HG02798 (cell line): ENCODE data around the gene ABHD5.

ENCODE experiments used
- ATAC-seq: cut with Tn5 transposase; IDR thresholded peaks from one replicate; pipeline ENCODE4 v1.9.1; 2021; ENCODE audit warnings: mild to moderate bottlenecking; ENCODE audit not compliant: unreplicated experiment, poor library complexity

The ABHD5 gene

DNA sequence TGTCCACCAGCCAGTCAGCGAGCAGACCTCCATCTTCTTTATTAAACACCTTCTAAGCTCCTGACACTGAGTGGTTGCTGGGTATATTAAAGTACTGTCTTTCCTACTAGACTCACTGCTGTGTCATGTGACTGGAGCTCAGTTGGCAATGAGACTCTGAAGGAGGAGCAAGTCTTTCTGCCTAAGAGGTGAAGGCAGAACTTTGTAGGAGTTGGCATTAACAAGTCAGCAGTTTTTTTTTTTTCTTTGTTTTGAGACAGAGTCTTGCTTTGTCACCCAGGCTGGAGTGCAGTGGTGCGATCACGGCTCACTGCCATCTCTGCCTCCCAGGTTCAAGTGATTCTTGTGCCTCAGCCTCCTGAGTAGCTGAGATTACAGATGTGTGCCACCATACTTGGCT lies 62.2 kb downstream of the ABHD5 start:
- ATAC-seq, result no peak

DNA sequence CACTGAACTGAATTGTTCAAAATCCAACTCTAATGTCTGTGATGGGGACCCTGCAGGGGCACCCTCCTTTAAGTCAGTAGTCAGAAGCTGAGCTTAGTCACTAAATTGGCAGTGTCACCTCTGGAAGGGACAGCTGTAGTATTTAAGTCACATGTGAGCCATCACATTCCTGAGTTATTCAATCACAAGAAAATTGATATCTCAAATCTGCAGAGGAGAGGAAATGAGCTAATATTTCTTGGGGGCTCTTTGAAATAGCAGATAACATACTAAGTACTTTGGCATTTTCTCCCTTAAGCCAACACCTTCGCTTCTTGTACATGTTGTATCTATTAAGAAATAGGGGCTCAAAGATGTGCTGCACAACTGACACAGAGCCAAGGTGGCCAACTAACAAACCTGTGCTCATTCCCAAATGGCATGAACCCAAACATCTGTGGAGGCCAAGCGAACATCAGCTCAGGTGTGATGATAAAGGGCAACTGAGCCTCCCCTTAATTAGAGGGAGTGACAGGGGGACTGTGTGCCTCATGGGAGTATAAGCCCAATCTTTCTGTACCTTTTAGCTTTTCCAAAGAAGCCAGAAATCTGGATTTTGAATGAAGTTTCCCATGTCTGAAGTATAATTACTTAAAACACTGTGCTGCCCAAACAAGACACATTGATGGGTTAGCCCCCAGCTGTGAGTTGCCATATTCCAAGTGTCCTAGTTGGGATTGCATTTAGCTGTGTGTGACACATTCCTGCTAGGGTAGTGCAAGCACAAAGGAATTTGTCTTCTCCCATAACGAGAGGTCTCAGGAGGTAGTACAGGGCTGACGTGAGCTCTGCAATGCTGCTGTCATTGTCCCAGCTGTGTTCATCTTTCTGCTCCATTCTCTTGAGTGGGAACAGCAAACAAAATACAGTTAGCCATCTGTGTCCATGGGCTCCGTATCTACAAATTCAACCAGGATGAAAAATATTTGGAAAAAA lies 63.3 kb downstream of the ABHD5 start:
- no peak for ATAC-seq

DNA sequence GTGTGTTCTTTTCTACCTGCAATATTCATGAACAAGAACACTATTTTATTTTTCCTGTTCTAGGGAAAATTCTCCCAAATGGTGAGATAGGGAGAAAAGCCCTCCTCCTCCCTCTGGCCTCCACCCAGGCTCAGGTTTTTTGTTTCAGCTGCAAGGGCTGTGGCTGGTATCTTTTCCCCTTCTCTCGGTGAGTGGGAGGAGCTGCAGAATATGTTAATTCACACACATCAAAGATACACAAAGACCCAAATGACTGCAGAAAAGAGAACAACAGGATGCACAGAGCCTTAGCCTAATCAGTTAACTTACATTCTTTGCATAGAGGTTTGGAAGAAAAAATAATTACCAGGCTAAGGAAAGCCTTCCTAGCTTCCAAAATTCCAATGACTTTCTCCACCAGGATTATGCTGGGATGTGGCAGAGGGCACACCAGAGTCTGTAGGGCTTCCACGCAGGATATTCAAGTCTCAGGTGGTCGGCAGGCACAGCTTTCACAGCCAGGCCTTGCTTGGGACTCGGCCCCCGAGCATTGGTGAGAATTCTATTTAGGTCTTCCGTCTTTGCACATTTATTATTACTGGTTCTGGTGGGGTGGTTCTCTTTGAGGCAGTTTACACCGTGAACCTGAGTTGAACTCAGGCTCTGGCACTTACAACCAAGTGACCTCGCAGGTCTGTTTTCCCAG lies 64.9 kb downstream of the ABHD5 start:
- ATAC-seq, result no peak

DNA sequence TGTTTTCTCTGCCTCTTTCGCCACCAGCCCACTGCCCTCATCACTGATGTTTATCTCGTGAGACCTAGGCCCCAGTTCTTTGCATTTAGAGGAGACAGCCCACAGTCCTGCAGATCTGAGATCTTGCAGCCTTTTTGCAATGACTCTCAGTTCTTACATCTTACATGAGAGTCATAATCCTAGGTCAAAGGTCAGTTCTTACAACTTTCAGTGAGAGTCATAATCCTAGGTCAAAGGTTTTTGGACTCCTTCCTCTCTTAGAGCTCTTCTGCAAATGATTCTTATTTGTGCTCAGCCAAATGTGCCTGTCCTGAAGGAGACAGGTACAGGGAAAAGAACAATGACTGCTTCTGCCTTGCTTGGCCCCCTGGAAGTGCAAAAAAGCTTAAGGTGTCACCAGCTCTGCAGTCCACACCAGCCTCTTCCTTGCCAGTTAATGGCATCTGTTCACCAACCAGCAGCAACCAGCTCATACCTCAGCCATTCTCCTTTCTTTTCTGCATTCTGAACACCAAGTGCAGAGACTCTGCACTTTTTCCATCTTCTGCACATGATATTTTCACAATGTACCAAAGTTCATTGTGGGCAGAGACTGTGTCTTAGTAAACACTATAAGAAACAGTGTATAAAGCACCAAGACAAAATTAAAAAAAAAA lies 67.1 kb downstream of the ABHD5 start:
- ATAC-seq, result no peak

DNA sequence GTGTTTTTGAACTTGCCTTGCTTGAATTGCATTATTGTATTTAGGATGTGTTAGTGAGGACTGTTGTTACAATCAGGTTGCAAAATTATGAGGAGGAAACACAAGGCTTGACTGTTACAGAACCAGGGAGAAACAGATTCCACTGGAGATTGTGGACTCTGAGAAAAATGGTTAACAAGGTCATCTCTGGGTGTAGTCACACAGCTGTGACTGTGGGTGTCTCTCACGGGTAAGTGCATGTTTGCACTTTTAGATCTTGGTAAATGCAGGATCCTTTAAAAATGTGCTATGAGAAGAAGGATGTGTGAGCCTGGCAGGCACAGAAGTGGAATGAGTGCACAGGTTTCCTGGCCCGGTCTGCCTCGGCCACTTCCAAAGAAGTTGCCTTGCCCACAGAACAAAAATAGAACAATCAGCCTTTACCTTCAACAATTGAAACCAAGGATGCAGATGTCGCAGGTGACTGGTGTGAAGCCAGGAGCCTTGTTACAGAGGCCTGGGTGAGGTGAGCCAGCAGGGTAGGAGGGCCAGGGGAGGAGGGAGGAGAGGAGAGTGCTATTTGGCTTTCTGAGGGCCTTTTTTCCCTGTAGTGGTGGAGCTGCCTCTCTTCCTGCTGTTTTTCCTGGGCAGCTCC lies 68.0 kb downstream of the ABHD5 start:
- no peak for ATAC-seq

DNA sequence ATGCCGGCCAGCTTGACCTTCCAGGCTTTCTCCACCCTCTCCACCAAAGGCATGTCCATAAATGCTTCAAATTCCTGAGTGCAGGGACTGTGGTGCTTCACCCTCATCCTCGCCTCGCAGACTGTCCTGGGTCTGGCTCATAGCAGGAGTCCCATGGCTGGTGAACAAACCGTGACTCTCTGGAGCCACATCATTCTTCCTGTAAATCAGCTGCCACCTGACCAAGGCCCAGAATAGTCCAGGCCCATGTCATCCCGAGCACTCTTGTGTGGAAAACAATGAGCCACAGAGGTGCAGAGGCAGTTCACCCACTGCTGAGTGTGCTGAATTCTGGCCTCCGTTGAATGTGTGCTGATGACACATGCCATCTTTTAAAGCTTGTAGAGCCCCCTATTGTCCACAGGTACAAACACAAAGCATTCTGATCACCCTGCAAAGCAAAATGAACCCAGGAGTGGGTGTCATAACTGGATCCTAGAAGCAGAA lies 68.6 kb downstream of the ABHD5 start:
- ATAC-seq, result no peak

DNA sequence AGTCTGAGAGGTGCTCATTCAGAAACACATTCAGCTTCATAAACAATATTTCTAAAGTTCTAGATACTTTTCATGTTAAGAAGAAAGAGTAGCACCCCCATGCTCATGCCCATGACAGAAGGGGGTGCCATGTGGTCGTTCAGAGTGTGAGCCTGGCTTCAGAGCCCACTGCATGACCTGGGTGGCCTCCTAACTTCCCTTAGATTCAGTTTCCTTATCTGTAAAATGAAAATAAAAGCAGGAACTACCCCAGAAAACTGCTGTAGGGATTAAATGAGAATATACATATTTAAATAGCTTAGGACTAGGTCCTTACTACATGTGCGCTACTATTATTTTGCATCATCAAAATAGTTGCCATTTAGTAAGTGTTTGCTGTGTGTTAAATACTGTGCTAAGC lies 69.2 kb downstream of the ABHD5 start:
- ATAC-seq, result no peak

DNA sequence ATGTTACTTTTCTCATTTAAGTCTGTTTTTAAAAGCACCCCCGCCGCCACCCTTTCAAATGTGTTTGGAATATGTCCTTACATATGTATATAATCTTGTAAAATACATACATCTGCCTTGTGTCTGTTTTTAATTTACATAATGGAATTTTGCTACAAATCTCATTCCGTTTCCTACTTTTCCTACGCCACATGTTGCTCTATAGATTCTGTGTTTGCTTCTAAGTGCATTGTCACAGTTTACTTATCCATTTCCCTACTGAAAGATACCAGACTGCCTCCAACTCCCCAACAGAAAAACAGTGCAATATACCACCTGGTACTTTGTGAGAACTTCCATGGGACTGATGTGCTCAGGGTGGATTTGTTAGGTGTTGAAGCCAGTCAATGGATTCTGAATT lies 70.2 kb downstream of the ABHD5 start:
- no peak for ATAC-seq

DNA sequence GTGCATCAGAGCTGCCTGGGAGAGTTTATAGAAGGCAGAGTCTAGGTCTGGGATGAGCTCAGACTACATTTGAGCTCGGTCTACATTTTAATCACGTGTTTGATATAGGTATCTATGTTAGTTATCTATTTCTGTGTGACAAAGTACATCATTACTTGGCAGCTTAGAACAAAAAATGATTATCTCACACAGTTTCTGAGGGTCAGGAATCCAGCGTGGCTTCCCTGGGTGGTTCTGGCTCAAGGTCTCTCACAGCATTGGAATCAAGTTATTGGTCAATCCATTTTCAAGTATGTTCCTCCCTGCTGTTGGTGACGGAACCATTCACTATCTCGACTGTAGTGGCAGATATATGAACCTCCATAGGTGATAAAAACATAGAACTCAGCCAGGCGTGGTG lies 71.7 kb downstream of the ABHD5 start:
- ATAC-seq, result no peak

DNA sequence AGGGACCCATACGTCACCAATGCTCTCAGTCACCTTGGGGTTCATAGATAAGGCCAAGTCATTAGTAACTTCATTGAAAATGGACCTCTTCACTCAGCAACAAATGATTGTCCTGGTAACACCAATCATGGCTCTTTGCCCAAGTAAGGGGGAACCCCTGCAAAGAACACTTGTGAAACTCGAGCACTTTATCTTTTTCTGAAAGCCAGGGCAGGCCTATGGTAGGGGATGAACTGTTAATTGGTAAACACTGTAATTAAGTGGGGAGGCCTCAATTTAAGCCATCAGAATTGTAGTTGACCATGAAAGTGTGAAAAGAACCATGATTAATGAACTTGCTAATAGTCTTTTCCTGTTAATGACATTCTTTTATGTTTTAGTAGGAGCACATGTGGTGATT lies 73.3 kb downstream of the ABHD5 start:
- ATAC-seq, result no peak

DNA sequence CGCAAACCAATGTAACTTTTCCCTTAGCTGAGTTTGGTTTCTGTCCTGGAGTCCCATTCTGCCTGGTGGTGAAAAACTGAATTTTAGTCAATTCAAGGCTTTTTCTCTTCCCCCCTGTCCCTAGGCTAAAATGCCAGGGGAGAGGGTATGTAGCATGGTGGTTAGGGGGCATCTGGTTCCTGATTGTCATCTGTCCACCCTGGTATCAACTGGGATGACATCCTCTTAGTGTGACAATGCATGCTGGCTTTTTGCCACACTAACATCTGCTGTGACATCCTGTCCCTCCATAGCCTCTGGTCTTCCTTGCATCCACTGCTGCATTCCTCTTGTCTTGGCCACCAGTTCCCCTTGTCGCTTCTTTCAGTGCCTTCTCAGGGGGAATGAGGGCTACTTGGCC lies 73.7 kb downstream of the ABHD5 start:
- no peak for ATAC-seq

DNA sequence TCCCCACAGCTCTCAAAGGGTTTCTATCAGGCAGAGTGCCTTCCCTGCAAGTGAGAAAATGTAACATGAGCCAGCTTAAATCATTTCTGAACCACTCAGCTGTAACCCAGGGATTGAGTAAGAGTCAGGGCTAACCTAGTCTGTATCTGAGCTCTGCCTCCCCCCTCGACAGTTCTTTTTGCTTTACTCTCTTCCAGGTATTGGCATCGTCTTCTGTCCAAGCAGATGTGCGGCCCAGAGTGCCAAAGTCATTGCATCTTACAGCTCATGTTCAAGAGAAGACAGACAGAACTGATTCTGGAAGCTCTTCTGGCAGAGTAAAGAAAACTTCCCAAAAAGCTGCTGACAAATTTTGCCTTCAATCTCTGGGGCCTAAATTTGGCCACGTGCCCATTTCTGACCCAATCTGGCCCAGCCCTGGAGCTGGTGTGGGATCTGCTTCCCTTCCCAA lies 74.8 kb downstream of the ABHD5 start:
- ATAC-seq, result no peak

DNA sequence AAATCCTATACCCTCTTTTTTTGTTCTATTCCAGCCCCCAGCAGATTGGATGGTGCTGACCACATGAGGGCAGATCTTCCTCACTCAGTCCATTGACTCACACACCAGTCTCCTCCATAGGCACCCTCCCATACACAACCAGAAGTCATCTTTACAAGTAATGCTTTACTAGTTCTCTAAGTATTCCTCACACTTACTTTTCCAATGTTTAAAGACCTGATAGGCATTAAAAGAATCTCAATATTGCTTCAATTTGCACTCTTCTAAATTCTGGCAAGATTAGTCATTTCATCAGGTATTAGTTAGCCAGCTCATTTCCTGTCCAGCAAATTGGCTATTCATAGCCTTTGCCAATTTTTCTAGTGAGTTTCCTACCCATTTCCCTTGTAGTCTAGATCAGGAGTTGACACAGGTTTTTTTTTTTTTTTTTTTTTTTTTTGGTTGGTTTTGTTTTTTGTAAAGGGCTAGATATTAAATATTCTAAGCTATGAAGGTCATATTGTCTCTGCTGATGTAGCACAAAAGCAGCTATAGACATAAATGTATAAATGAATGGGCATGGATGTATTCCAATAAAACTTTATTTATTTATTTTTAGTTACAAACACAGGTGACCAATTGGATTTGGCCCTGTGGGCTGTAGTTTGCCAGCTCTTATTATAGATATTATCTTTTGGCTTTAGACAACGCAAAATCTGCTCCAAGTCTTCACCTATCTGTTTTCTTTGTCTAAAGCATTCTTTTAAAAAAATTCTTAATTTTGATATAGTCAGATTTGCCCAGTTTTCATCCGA lies 76.1 kb downstream of the ABHD5 start:
- no peak for ATAC-seq

DNA sequence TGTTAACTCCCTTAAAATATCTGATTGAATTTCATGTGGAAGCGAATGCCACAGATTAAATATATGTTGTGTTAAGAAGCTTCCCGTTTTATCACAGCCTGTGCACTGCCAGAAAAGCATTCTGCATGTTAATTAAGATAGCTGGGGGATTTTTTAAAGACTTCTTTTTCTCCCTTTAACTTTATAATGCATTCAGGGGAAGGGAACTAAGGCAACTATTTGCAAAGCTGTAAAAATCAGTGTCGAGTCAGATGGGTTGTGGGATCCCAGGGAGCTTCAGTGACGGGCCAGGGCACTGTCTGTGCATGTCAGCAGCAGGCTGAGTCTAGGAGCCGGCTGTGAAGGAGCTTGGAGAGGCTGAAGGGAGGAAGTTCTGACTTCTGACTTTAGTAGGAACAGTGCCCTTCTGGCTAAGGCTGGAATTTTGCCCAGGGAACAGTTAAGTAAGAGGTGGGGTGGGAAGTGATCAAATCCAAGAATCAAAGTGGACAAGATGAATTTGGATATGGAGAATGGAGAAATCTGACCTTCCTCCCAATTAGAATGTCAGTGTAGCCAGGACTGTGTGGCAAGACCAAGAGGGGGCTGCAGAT lies 77.7 kb downstream of the ABHD5 start:
- ATAC-seq, result no peak

DNA sequence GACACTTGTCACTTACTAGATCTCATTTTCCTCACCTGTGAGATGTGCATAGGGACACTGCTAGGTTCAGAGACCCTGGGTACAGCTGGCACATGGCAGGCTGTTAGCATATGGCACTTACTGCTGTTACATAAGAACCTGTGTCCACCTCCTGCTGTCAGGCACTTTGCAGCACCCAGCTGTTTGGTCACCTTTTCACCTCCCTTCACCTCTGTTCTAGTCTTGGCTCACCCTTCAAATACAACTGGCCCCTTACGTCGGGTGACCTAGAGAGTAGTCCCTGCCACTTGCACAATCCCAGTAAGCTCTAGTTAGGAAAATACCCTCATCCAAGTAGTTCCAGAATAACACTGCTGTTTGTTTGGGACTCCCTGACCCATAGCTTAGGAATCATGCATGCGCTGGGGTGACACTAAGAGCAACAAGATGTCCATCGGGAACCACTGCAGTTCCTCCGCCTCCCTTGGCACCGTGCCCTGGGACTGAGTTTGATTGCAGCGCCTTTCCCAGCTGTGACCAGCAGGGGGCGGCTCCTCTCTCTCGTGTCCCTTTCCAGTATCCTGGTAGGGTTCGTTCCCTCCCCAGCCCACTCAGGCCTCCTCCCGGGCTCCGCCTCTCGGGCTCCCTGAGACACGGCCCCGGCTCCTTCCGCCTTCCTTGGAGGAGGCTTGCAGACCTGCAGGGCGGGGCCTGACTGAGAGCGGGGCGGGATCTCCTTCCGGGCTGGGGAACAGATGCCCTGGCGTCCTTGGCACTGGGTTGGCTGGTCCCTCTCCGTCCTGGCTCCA lies 78.6 kb downstream of the ABHD5 start:
- peak; percentile 56 for ATAC-seq

DNA sequence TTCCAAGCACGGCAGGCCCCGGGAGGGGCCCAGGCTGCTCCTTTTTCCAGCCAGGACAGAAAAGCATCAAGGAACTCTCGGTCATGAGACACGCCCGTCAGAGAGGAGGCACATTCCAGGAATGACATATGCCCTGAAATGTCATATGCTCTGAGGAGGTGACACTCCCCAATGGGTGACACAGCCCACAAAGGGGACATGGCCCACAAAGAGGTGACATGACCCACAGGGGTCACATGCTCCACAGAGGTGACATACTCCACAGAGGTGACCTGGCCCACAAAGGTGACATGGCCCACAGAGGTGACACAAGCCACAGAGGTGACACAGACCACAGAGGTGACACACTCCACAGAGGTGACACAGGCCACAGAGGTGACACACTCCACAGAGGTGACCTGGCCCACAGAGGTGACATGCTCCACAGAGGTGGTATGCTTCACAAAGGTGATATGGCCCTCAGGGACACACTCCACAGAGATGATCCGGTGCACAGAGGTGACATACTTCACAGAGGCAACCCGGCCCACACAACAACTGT lies 79.2 kb downstream of the ABHD5 start:
- peak; percentile 7 for ATAC-seq

DNA sequence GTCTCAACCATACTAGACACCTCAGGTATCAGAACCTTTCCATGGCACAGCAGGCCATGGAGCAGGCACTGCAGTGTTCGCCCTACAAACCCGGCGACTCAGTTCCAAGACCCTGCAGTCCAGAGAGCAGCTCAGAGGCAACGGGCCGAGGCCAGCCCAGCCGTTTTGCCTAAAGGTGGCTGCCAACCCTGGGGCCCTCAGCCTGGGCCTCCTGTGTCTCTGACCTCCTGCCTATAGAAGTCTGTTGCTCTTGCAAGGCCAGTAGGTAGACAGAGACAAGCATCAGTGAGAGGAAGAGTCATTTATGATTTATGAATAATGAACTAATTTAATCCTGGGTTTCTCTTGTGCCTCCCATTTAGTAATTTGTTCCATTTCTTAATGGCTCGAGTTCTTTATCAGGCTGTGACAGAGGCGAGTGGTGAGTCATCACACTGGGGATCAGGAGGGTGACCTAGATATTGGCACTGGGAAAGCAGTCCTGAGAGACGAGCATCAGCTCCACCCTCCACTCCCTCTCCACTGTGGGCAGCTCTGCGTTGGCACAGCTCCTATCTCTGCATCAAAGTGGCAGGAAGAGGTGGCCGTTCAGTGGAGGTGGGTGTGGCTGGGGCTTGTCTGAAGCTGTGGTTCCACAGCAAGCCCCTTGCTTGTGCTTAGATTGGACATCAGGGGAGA lies 79.8 kb downstream of the ABHD5 start:
- ATAC-seq, result no peak

DNA sequence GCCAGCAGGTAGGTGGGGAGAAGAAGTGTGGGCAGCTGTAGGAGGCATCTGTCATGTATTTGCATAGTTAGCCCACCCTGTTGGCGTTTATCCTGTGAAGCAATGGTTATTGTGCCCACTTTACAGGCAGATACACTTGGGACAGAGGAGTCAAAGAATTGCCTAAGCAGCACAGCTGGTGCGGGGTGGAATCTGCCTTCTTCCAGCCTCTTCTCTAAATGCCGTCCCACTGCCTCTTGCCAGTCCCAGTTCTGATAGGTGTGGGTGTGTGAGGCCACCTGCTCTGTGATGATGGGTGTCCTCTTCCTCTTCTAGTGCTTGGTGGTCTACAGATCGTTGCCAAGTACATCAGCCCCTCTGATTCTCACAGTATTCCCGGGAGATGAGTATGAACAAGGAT lies 80.9 kb downstream of the ABHD5 start:
- ATAC-seq, result no peak
